ENCODE measurements around the gene TCOF1. TPM values are rescaled to one million over a fixed set of nuclear protein-coding genes. Genes with fewer than 3 reads are reported as not detected.

Gene TCOF1
- total RNA-seq, result 10 to 100 TPM; 17.5 to 36.5 (median 20.3) TPM

- no peak for TF ChIP-seq CTCF (IDR thresholded peaks at IDR 0.05)
- peak; percentile 95 for DNase-seq (ENCODE audit: low spot score)
- ATAC-seq (ENCODE audit: low FRiP score), result peak; percentile 98
These were observed at the start of gene TCOF1 for GRCh38 chr5:150357326-150358260. Gene TCOF1, plus strand, starts transcription at chr5:150357697. Its CDS starts 50 bp downstream, at chr5:150357747.

GRCh38 chr5:150309101-150309885 is 48.2 kb upstream of the TCOF1 start:
- TF ChIP-seq CTCF (IDR thresholded peaks at IDR 0.05), result no peak
- no peak for DNase-seq (ENCODE audit: low spot score)
- no peak for ATAC-seq (ENCODE audit: low FRiP score)

GRCh38 chr5:150309886-150310239 is 47.6 kb upstream of the TCOF1 start:
- ATAC-seq (ENCODE audit: low FRiP score), result no peak
- TF ChIP-seq CTCF (IDR thresholded peaks at IDR 0.05), result no peak
- no peak for DNase-seq (ENCODE audit: low spot score)

GRCh38 chr5:150310246-150310645 is 47.3 kb upstream of the TCOF1 start:
- no peak for TF ChIP-seq CTCF (IDR thresholded peaks at IDR 0.05)
- ATAC-seq (ENCODE audit: low FRiP score) (no peak), DNase-seq (ENCODE audit: low spot score) (no peak)

- ATAC-seq (ENCODE audit: low FRiP score) (no peak), DNase-seq (ENCODE audit: low spot score) (no peak)
- no peak for TF ChIP-seq CTCF (IDR thresholded peaks at IDR 0.05)
These were observed 46.3 kb upstream of the TCOF1 start for GRCh38 chr5:150311015-150311692.

- ATAC-seq (ENCODE audit: low FRiP score) (no peak), DNase-seq (ENCODE audit: low spot score) (no peak)
- no peak for TF ChIP-seq CTCF (IDR thresholded peaks at IDR 0.05)
These were observed 45.0 kb upstream of the TCOF1 start for GRCh38 chr5:150312518-150312917.

Data from omental fat pad (tissue), 4 donors.